H54 (cell line): Measurements from ENCODE around the gene ITPRID2.

Experiments used
- DNase-seq: peaks from one replicate; pipeline ENCODE4 v3.0.0; 2011; ENCODE audit warnings: low spot score, mixed read lengths; ENCODE audit not compliant: insufficient read length
- FAIRE-seq: peaks from 3 replicates; lab custom pipeline; 2011; peaks lifted over from hg19 to GRCh38; lab: Jason Lieb, UNC
- POLR2A ChIP-seq: IDR thresholded peaks from 2 replicates; pipeline ENCODE4 v1.6.1; 2011; ENCODE audit warnings: low read depth, mild to moderate bottlenecking, low read length

Gene ITPRID2

DNA sequence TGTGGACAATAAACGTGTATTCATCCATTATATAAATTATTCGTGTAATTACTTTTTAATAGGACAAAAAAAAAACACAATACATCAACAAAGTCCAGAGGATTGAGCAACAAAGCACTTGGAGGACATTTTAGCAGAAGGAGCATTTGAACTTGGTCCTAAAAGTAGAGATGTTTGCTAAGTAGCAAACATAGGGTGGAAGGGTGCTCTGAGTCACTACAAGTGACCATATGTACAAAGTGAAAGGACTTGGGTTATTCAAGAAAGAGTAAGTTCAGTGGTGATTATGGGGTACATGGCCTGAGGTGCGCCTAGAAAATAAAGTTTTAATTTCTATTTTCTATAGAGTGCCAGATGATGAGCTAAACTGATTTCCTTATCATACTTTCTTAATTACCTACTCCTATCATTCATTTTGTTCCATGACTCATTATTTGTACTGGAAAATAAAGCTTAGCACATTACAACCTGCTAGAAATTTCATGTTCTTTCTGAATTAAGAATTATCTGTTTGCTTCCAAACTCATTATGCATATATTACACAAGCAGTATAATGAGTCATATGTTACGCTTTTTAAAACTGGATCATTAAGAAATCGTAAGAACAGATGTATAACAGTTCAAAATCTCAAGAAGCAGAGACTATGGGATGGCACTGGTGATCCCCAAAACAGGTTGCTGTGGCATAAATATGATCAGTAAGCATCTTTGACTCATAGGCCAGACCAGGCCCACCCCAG lies 81.1 kb downstream of the ITPRID2 start:
- TF ChIP-seq POLR2A = no peak
- FAIRE-seq (no peak), DNase-seq (no peak)

DNA sequence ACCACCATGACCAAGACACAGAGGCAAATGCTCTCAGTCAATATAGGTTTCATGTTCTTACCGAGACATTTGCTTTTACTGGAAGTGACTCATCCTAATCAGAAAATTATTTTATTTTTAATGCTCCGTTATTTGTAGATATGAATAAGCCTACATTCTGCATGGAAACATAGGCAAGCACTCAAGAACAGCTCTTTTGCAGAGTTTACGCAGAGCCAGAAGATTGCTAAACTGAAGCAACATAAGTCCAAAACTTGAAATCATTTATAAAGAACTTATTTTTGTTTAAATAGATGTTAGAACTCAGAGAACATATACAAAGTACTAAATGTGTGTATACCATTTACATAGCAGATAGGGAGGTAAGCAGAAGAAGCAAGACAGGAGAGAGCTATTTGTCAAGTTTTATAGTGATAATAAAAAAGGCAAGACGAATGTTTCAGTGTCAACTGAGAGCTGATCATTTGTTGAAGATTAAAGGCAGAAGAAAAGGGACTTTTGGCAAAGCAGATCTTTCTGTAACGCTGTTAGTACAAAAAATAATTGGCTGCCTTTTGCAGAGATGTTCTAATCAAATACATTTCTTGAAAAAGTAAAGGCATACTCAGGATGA lies 81.7 kb downstream of the ITPRID2 start:
- DNase-seq (no peak), FAIRE-seq (no peak)
- TF ChIP-seq POLR2A = no peak

DNA sequence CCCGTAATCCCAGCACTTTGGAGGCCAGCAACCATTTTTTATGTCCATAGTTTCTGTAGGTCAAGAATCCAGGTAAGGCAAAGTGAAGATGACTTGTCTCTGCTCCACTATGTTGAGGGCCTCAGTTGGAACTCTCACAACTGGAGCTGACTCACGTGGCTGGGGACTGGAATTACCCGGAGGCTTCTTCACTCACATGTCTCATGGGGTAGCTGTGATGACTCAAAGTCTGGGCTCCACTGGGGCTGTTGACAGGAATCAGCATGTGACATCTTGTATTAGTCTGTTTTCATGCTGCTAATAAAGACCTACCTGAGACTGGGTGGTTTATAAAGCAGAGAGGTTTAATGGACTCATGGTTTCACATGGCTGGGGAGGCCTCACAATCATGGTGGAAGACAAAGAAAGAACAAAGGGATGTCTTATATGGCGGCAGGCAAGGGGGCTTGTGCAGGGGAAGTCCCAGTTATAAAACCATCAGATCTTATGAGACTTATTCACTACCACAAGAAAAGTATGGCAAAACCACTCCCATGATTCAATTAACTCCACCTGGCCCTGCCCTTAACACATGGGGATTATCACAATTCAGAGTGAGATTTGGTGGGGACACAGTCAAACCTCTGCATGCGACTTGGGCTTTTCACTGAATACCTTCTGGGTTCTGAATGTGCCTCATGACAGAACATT lies 86.3 kb downstream of the ITPRID2 start:
- FAIRE-seq (peak; percentile 75), DNase-seq (no peak)
- TF ChIP-seq POLR2A = no peak

DNA sequence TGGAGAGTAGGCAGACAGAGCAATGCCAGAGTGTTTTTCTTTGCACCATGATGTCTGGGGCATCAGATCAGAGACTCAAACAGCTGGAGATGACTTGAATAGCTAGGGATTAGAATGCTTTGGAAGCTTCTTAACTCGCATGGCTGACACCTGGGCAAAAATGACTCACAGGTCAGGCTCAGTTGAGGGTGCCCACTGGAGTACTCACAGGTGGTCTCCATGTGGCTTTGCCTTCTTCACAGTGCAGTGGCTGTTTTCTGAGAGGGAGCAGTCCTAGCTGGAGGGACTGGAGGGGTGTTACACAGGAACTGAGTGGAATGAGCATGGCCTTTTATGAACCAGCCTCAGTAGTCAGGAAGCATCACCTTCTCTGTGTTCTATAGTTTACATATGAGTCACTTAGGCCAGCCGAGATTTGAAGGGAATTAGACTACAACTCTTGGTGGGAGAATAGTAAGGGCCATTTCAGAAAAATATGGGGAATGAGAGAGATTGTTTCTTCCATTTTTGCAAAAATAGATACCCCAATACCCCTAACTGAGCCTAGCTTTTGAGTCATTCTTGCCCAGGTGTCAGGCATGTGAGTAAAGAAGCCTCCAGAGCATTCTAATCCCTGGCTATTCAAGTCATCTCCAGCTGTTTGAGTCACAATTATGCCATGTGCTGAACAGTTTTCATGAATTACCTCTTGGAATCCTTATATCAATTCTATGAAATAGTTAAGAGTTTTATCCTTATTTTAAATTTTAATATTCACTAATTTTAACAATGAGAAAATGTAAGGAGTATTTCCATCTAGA lies 87.0 kb downstream of the ITPRID2 start:
- FAIRE-seq = peak; percentile 79
- TF ChIP-seq POLR2A = no peak
- no peak for DNase-seq
